ENCODE measurements around the gene PEAK3. TPM values are rescaled to one million over a fixed set of nuclear protein-coding genes. Genes with fewer than 3 reads are reported as not detected.

The PEAK3 gene
- total and polyA plus RNA-seq, 9 of the 15 experiments (the other 6 are each of a cell fraction or from before 2014, with no cell fraction given), result 0.07 to 0.40 TPM; not detected in 7

DNA sequence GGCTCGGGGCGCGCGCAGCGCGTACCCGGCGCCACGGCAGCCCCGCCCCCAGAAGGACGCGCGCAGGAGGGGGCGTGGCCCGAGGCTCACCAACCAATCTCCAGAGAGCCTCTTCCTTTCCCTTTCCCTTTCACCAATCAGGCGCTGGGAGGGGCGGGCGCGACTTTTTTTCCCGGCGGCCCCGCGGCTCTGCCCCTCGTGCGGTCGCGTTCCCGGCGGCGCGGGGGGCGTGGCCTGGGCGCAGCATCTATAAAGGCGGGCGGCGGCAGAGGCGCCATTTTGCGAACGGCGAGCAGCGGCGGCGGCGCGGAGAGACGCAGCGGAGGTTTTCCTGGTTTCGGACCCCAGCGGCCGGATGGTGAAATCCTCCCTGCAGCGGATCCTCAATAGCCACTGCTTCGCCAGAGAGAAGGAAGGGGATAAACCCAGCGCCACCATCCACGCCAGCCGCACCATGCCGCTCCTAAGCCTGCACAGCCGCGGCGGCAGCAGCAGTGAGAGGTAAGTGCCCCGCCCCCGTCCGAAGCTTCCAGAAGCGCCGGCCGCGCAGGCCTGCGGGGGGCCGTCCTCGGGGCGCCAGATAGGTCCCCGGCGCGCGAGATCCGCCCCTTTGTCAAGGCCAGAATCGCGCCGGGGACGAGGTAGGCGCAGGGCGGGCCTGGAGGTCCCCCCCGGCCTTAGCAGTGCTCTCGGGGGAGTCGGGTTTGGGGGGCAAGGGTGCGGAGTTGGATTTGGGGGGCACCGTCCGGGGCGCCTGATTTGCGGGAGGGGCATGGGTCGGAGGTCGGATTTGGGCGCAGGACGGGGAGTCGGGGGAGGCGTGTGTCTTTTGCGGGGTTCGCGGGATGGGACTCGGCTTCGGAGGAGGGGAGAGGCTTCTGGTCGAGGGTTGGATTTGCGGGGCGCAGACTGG, 12.5 kb downstream of the PEAK3 start (continued):
- no peak for TF ChIP-seq ZNF12 (CRISPR knock-in tag; IDR thresholded peaks at IDR 0.05)
- TF ChIP-seq TCF7 (IDR thresholded peaks at IDR 0.05; ENCODE audit: borderline replicate concordance), result no peak
- TF ChIP-seq MTA3 (IDR thresholded peaks at IDR 0.05; ENCODE audit: borderline replicate concordance), result peak; percentile 100
- TF ChIP-seq WHSC1 (IDR thresholded peaks at IDR 0.05; ENCODE audit: low read length), result no peak
- TF ChIP-seq SETDB1 (IDR thresholded peaks at IDR 0.05; ENCODE audit: low read length), result no peak
- no peak for TF ChIP-seq ZFP30 (CRISPR knock-in tag; IDR thresholded peaks at IDR 0.05; ENCODE audit: borderline replicate concordance)
- no peak for TF ChIP-seq ZNF778 (CRISPR knock-in tag; IDR thresholded peaks at IDR 0.05)
- no peak for TF ChIP-seq ZBTB2 (IDR thresholded peaks at IDR 0.05)
- TF ChIP-seq RFX1 (IDR thresholded peaks at IDR 0.05), result no peak
- TF ChIP-seq SMARCA4 (IDR thresholded peaks at IDR 0.05), result no peak
- TF ChIP-seq HNRNPL (IDR thresholded peaks at IDR 0.05; ENCODE audit: low read depth, low read length), result peak; percentile 92
- peak; percentile 57 for TF ChIP-seq L3MBTL2 (IDR thresholded peaks at IDR 0.05)
- TF ChIP-seq SOX6 (IDR thresholded peaks at IDR 0.05), result peak; percentile 25; the same call in 1 of the 2 replicates
- no peak for TF ChIP-seq ZBTB8A (IDR thresholded peaks at IDR 0.05; ENCODE audit: partially characterized antibody)
- TF ChIP-seq MCM7 (IDR thresholded peaks at IDR 0.05), result no peak
- no peak for TF ChIP-seq COPS2 (conservative IDR thresholded peaks at IDR 0.05)
- no peak for TF ChIP-seq ZKSCAN1 (IDR thresholded peaks at IDR 0.05; ENCODE audit: low read depth, low read length)
- no peak for TF ChIP-seq HOXB6 (CRISPR knock-in tag; IDR thresholded peaks at IDR 0.05; ENCODE audit: borderline replicate concordance)
- TF ChIP-seq PHF8 (IDR thresholded peaks at IDR 0.05; ENCODE audit: borderline replicate concordance, low read length), result peak; percentile 92
- TF ChIP-seq KLF10 (CRISPR knock-in tag; IDR thresholded peaks at IDR 0.05), result no peak
- TF ChIP-seq, protein P1, sequence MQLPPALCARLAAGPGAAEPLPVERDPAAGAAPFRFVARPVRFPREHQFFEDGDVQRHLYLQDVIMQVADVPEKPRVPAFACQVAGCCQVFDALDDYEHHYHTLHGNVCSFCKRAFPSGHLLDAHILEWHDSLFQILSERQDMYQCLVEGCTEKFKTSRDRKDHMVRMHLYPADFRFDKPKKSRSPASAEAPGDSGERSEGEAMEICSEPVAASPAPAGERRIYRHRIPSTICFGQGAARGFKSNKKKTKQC (CRISPR knock-in tag; IDR thresholded peaks at IDR 0.05), result peak; percentile 66; the same call in 1 of the 2 replicates
- no peak for TF ChIP-seq TCF3 (CRISPR knock-in tag; IDR thresholded peaks at IDR 0.05)
- TF ChIP-seq CLOCK (CRISPR knock-in tag; IDR thresholded peaks at IDR 0.05; ENCODE audit: borderline replicate concordance), result no peak
- TF ChIP-seq YY1 (IDR thresholded peaks at IDR 0.05; ENCODE audit: borderline replicate concordance in 1 of 3, control insufficient read depth in 1 of 3, extremely low read depth in 1 of 3, insufficient read depth in 3 of 3, insufficient read length in 1 of 3, insufficient replicate concordance in 2 of 3, low read depth in 1 of 3, low read length in 2 of 3), result peak; percentile 89 to 99 (median 97)
